MM.1S (cell line): Measurements from ENCODE around the gene FRMPD2.

Source experiments
- DNase-seq: peaks from one replicate; pipeline ENCODE4 v3.0.0-alpha.2; 2015
- H2AFZ ChIP-seq: fragments of 300-600 bp; sonication (generic); 2 replicates; pipeline ENCODE4 v1.6.0; 2016; ENCODE audit warnings: antibody characterized with exemption, low read length
- H3F3A ChIP-seq: fragments of 300-600 bp; sonication (generic); 2 replicates; pipeline ENCODE4 v1.6.1; 2016; ENCODE audit warnings: mild to moderate bottlenecking, antibody characterized with exemption, low read length, moderate library complexity, mixed read lengths; ENCODE audit not compliant: insufficient read depth
- H3K27ac ChIP-seq: fragments of 300-600 bp; sonication (generic); 2 replicates; pipeline ENCODE4 v1.5.1; 2016; ENCODE audit warnings: mild to moderate bottlenecking, low read length
- H3K27me3 ChIP-seq: fragments of 300-600 bp; sonication (generic); replicated peaks from 2 replicates; pipeline ENCODE4 v1.6.0; 2016; ENCODE audit warnings: low read length; ENCODE audit not compliant: insufficient read depth
- H3K36me3 ChIP-seq: fragments of 300-600 bp; sonication (generic); replicated peaks from 2 replicates; pipeline ENCODE4 v1.6.1; 2016; ENCODE audit warnings: mild to moderate bottlenecking, low read length, mixed read lengths; ENCODE audit not compliant: insufficient read depth
- H3K4me1 ChIP-seq: fragments of 300-600 bp; sonication (generic); 2 replicates; pipeline ENCODE4 v1.6.1; 2016; ENCODE audit warnings: low read length, mixed read lengths
- H3K4me2 ChIP-seq: fragments of 300-600 bp; sonication (generic); 2 replicates; pipeline ENCODE4 v1.6.0; 2016; ENCODE audit warnings: low read depth, low read length
- H3K4me3 ChIP-seq: fragments of 300-600 bp; sonication (generic); 2 replicates; pipeline ENCODE4 v1.5.1; 2016; ENCODE audit warnings: low read length, mixed read lengths
- H3K79me2 ChIP-seq: fragments of 300-600 bp; sonication (generic); 2 replicates; pipeline ENCODE4 v1.6.1; 2016; ENCODE audit warnings: mixed run types, low read length, mixed read lengths
- H3K9ac ChIP-seq: fragments of 300-600 bp; sonication (generic); 2 replicates; pipeline ENCODE4 v1.6.1; 2016; ENCODE audit warnings: low read length, mixed read lengths
- H3K9me2 ChIP-seq: fragments of 300-600 bp; sonication (generic); replicated peaks from 2 replicates; pipeline ENCODE4 v1.6.1; 2016; ENCODE audit warnings: mild to moderate bottlenecking, low read length, mixed read lengths; ENCODE audit not compliant: insufficient read depth
- H3K9me3 ChIP-seq: fragments of 300-600 bp; sonication (generic); replicated peaks from 2 replicates; pipeline ENCODE4 v1.6.1; 2016; ENCODE audit warnings: mild to moderate bottlenecking, low read length, mixed read lengths; ENCODE audit not compliant: insufficient read depth
- H4K20me1 ChIP-seq: fragments of 300-600 bp; sonication (generic); 2 replicates; pipeline ENCODE4 v1.6.1; 2016; ENCODE audit warnings: mild to moderate bottlenecking, low read length, moderate library complexity, mixed read lengths; ENCODE audit not compliant: insufficient read depth
- CTCF ChIP-seq: fragments of 300-600 bp; sonication (generic); IDR thresholded peaks from 2 replicates; pipeline ENCODE4 v1.5.1; 2016; ENCODE audit warnings: antibody characterized with exemption, low read length, mixed read lengths
- EZH2 ChIP-seq: fragments of 300-600 bp; sonication (generic); optimal IDR thresholded peaks from 2 replicates; pipeline ENCODE3; 2017; ENCODE audit warnings: low read depth, mild to moderate bottlenecking, antibody characterized with exemption, low read length, mixed read lengths
- EZH2phosphoT487 ChIP-seq: fragments of 300-600 bp; sonication (generic); IDR thresholded peaks from 2 replicates; pipeline ENCODE4 v1.6.1; 2018; ENCODE audit warnings: antibody characterized with exemption, low read length

FRMPD2 gene

GRCh38 chr10:48286356-48286755, 11.9 kb upstream of the FRMPD2 start:
- H3K27me3 ChIP-seq, result no peaks in the 10 kb centered on the region
- no peaks in the 10 kb centered on the region for H3K79me2 ChIP-seq
- H2AFZ ChIP-seq, result no peak overlapping the region
- H3K4me2 ChIP-seq, result no peak overlapping the region
- DNase-seq, result no peak
- H3K27ac ChIP-seq, result no peak overlapping the region
- no peaks in the 10 kb centered on the region for H3K9me3 ChIP-seq
- no peaks in the 10 kb centered on the region for H4K20me1 ChIP-seq
- no peaks in the 10 kb centered on the region for H3F3A ChIP-seq
- H3K4me3 ChIP-seq, result no peak overlapping the region
- H3K36me3 ChIP-seq, result no peaks in the 10 kb centered on the region
- no peaks in the 10 kb centered on the region for H3K9me2 ChIP-seq
- peaks cover 11% of the 10 kb centered on the region; the same call in 1 of the 2 replicates for H3K4me1 ChIP-seq
- H3K9ac ChIP-seq, result no peak overlapping the region
- TF ChIP-seq EZH2phosphoT487, result no peak
- no peak for TF ChIP-seq CTCF
- no peak for TF ChIP-seq EZH2

DNA sequence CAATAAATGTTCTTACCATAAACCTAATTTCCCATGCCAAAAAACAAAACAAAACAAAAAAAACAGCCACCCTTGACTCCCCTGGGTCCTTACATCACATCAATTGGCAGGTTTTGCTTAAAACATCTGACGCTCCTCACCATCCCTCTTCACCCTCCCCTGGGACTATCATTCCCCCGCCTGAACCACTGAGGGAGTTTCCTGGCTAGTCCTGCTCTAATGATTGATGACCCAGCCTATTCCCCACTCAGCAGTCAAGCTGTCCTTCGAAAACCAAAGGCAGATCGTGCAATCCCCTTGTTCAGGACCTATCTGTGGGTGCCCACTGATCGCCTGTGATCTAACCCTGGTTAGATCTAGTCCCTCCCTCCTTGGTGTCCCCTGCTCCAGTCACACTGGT, 11.2 kb upstream of the FRMPD2 start:
- TF ChIP-seq EZH2phosphoT487, result no peak
- no peak for TF ChIP-seq CTCF
- no peak for TF ChIP-seq EZH2
- no peaks in the 10 kb centered on the region for H3K9me3 ChIP-seq
- H3K36me3 ChIP-seq, result no peaks in the 10 kb centered on the region
- H3K79me2 ChIP-seq, result no peaks in the 10 kb centered on the region
- no peaks in the 10 kb centered on the region for H3F3A ChIP-seq
- no peak overlapping the region for H3K27ac ChIP-seq
- DNase-seq, result no peak
- H3K4me1 ChIP-seq, result peaks cover 11% of the 10 kb centered on the region; the same call in 1 of the 2 replicates
- H3K4me3 ChIP-seq, result no peak overlapping the region
- no peak overlapping the region for H2AFZ ChIP-seq
- no peaks in the 10 kb centered on the region for H3K27me3 ChIP-seq
- no peak overlapping the region for H3K9ac ChIP-seq
- no peaks in the 10 kb centered on the region for H4K20me1 ChIP-seq
- no peaks in the 10 kb centered on the region for H3K9me2 ChIP-seq
- H3K4me2 ChIP-seq, result no peak overlapping the region

- H3K9me3 ChIP-seq, result no peaks in the 10 kb centered on the region
- no peak for TF ChIP-seq CTCF
- TF ChIP-seq EZH2phosphoT487, result no peak
- no peak for TF ChIP-seq EZH2
- H4K20me1 ChIP-seq, result no peaks in the 10 kb centered on the region
- no peaks in the 10 kb centered on the region for H3F3A ChIP-seq
- H3K4me3 ChIP-seq, result no peak overlapping the region
- no peak overlapping the region for H3K4me2 ChIP-seq
- H3K36me3 ChIP-seq, result no peaks in the 10 kb centered on the region
- no peak overlapping the region for H3K9ac ChIP-seq
- no peak overlapping the region for H3K27ac ChIP-seq
- H2AFZ ChIP-seq, result no peak overlapping the region
- no peak for DNase-seq
- peaks cover 11% of the 10 kb centered on the region; the same call in 1 of the 2 replicates for H3K4me1 ChIP-seq
- no peaks in the 10 kb centered on the region for H3K27me3 ChIP-seq
- H3K9me2 ChIP-seq, result no peaks in the 10 kb centered on the region
- no peaks in the 10 kb centered on the region for H3K79me2 ChIP-seq
Measured at GRCh38 chr10:48284811-48285210, 10.3 kb upstream of the FRMPD2 start.
